Stimulated activated CD4-positive, alpha-beta T cell treated with anti-CD3 and anti-CD28 coated beads, Interleukin-1b, Interleukin-23, amount 100 ng/mL, for 1 hour (primary cell): Measurements from ENCODE around the gene LRRN2.
"Not testable (repeated sequence)": the region's sequence is repeated elsewhere in the genome, so short reads cannot be mapped to it uniquely, and the experiment has no call there.

Experiments
- DNase-seq, 2 donors: peaks; one replicate each; pipeline ENCODE4 v3.0.0-alpha.2; 2020; ENCODE audit warnings: low read depth in 2 of 2

The LRRN2 gene

DNA sequence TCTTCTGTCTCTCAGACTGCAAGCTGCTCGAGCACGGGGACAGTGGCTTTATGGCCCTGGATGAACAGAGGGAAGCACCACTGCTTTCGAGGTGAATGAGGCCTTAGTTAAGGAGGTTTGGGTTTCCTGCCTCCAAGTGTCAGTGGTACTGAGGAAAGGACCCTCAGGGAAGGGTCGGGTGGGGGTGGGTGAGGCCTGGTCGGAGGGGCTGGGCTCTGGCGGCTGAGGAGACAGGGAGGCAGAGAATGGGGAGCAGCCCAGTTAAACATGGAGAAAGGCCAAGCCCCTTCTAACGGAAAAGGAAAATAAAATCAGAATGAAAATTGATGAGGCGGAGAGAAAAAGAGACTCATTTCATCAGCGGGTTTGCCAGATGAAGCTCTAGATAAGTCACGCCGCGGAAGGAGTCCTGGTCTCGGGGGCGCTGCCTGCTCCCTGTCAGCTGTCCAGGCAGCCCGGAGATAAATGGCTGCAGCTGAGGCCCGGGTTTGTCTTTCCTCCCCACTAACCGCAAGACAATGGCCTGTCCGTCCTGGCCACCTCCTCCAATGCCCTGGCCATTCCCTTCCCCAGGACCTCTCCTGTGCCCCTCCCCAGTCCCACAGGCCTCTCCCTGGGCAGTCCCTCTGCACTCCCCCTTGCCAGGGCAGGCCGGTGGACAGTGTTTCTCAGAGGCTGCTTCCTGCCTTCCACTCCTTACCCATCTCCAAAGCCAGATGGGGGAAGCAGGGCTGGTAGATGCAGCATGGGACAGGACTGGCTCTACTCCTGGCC is 55.2 kb downstream of the LRRN2 start:
- DNase-seq, result no peak

GRCh38 chr1:204629459-204629858 is 56.1 kb downstream of the LRRN2 start:
- not testable (repeated sequence) for DNase-seq

DNA sequence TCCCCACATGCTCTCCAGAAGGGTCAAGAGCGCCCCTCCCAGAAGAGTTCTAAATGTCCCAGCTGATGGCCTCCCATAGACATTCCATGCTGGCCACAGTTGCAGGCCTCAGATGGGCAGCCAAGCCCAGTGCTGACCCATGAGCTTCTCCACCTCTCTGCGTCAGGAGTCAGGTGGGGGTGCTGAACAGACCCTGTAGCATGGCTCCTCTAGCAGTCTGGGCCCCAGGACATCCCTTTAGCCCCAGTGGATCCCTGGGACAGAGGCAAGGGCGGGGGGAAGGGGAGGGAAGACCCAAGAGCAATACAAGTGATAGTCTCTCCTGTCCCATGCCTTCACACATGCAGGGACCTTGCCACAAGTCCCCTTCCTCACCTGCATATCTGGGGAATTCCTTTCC is 56.7 kb downstream of the LRRN2 start:
- DNase-seq, result no peak

GRCh38 chr1:204627436-204627835 is 58.1 kb downstream of the LRRN2 start:
- no peak for DNase-seq

GRCh38 chr1:204626381-204626780 is 59.2 kb downstream of the LRRN2 start:
- no peak for DNase-seq

- DNase-seq, result no peak
Measured at GRCh38 chr1:204624631-204625216, 60.8 kb downstream of the LRRN2 start.

DNA sequence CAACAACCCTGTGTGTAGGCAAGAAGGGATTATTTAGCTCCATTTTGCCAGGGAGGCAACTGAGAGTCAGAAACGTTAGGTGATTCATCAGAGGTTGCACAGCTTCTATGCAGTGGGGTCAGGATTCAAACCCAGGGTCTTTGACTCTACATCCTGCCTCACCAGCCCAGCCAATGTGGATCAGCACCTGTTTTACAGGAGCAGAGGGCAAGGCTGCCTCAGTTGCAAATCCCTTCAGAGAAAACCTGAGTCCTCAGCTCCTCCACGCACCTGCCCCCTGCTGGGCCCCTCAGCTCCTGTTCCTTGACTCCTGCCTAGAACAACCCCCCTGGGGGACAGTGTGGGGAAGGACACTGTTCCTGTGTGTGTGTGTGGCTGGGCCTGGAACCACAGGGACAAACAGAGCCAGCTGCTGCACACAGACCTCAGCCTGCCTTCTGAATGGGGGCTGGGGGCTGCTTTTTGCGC is 61.6 kb downstream of the LRRN2 start:
- DNase-seq, result no peak

- no peak for DNase-seq
Measured at GRCh38 chr1:204623365-204623893, 62.1 kb downstream of the LRRN2 start.

DNA sequence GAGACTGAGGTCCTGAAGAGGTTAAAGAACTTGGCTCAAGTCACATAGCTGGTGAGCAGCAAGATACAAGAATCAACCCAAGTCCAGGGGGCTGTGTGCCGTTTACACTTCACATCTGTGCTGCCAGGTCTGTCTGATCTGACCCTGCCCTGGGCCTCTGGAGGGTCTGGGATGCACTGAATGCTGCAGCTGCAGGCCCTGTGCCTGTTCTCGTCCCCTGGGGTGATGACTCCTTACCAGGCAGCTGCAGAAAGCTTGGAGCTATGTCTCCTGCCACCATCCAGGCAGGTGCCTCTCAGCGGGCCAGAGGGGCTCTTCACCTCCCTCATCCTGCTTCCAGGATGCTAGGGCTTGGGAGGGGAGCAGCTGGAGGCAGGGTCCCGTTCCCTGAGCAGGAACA is 63.5 kb downstream of the LRRN2 start:
- no peak for DNase-seq

DNA sequence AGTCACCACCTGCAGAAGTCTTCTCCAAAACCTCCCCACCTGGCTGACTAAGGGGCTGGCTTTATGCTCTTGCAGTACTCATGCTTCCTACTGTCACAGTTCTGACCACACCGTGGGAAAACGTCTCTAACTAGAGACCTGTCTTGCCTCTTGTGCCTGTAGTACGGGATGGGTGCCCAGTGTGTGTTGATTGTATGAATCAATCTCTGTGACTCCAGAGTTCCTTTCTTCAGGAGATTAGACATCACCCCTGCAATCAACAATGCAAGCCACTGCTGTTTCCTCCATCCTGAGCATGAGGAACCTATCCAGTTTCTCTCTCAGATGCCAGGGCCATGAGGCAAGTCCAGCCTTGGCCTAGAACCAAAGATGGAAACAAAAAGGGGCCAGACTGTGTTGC is 64.1 kb downstream of the LRRN2 start:
- no peak for DNase-seq

GRCh38 chr1:204619721-204620120 is 65.8 kb downstream of the LRRN2 start:
- DNase-seq, result no peak

DNA sequence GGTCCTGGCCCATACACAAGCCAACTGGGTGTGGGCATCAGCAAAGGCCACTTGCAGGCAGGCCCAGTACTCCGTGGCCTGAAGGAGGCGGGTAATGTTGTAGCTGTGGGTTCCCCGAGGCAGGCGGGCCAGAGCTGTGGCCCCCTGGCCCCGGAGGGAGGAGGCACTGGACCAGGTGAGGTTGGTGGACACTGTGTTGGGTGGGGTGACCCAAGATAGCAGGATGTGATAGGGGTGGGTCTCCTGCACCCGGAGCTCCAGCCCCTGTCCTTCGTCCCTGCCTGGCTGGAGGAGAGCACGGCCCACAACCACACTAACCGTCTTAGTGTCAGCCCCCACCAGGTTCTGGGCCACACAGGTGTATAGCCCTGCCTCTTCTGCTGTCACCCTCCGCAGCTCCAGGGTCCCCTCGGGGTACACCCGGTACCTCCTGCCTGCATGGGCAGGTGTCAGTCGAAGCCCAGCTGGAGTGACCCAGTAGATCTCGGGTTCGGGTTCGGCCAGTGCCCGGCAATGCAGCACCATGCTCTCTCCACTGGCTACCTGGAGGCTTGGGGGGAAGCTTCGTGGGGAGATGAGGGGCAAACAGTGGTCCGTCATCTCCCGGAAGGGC is 67.3 kb downstream of the LRRN2 start:
- DNase-seq, result no peak

DNA sequence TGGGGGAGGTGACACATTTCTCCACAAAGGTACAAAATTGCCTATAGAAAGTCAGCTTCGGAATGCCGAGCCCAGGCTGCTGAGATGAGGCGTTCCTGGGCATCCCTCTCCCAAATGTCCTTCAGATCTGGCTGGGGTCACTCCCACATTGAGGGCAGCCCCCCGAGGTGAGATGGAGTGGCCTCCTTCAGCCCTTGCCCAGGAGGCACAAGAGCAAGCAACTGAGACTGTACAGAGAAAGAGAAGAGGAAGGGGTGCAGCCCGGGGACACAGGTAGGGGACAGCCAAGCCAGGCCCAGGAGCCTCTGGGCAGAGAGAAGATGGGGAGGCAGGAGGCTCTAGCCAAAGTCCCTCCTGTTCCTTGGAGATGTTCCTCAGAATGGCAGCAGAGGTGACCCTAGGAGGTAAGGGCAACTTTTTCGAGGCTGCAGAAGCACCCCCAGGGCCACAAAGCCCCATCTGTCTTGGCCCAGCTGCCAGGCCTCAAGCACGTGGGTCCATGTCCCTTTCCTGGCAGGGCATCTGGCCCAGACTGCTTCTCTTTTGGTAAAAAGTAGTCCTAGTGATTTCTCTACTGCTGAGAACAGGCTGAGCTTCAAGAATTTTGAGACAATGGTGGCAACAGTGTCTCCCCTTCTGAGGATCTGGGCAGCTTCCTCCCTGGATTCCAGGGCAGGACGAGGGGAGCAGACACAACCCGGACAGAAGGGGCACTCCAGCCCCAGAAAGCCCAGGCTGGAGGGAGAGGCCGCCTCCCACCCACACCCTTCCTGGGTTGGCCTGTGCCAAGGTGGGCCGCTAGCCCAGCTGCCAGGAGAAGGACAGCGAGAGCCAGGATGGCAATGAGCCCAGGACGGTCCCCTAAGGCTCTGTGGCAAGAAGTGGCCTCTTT is 68.0 kb downstream of the LRRN2 start:
- no peak for DNase-seq

GRCh38 chr1:204616641-204617040 is 68.9 kb downstream of the LRRN2 start:
- no peak for DNase-seq

DNA sequence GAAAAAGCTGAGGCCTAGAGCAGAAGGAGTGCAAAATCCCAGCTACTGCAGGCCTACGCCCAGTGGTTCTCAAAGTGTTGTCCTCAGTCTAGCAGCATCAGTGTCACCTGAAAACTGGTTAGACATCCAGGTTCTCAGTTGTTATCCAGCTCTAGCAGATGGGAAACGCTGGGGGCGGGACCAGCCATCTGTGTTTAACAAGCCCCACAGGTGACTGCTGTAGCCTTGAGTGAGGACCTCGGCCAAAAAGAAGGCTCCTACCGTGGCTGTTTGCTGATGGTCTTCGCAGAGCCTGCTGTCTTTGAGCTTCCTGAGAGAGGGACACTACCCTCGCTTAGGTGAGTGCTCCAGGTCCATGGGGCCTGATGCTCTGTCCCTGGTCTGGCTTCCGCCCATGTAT is 69.7 kb downstream of the LRRN2 start:
- no peak for DNase-seq

DNA sequence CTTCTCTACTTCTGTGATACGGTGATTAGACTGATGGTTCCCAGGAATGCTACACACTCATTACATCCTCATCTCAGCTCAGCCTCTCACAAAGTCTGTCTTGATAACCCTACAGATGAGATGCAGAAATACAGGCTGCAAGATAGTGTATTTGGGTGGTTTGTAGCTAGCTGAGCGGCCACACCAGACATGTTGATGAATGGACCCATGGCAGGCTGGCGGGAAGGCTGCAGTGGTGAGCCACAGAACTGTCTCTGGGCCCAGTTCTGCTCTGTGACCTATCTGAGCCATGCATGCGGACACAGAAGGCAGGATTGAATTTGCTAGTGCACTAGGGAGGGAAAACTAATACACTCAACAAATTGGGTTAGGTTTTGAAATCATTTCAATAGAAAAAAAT is 71.9 kb downstream of the LRRN2 start:
- DNase-seq, result no peak

GRCh38 chr1:204612326-204612725 is 73.2 kb downstream of the LRRN2 start:
- DNase-seq, result no peak

- no peak for DNase-seq
Measured at GRCh38 chr1:204611036-204611435, 74.5 kb downstream of the LRRN2 start.

DNA sequence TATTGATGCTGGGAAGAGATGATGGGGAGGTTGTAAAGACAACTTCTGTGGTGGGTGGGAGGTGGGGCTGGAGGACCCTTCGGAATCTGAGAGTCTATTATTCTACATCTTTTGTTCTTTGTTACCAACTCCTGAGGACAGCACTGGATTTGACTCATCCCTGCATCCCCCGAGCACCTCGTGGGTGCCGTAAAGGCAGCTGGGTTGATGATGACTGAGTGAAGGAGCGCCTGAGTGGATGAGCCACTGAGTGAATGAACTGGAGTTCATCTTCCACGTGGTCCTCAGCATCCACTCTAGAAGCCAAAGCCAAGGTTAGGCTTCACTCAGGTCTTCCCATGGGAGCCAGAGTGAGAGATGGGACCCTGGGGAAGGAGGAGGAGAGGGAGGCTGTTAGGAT is 77.6 kb downstream of the LRRN2 start:
- DNase-seq, result no peak

- DNase-seq, result no peak
Measured at GRCh38 chr1:204605791-204606190, 79.7 kb downstream of the LRRN2 start.

GRCh38 chr1:204602871-204603542 is 82.5 kb downstream of the LRRN2 start:
- DNase-seq, result no peak
